ES-I3 (cell line): ENCODE results near the gene GLS.

Source experiments
- H3K36me3 ChIP-seq: 2 replicates; pipeline ENCODE4 v1.6.1; 2013; ENCODE audit warnings: mild to moderate bottlenecking, low read length, control low read depth, moderate library complexity; ENCODE audit not compliant: insufficient read depth
- H3K4me1 ChIP-seq: 2 replicates; pipeline ENCODE4 v1.6.1; 2013; ENCODE audit warnings: mild to moderate bottlenecking, control low read depth, low read length; ENCODE audit not compliant: insufficient read depth
- H3K9ac ChIP-seq: 2 replicates; pipeline ENCODE4 v1.6.1; 2013; ENCODE audit warnings: low read depth, mild to moderate bottlenecking, low read length, moderate library complexity
- H3K9me3 ChIP-seq: 2 replicates; pipeline ENCODE4 v1.6.1; 2013; ENCODE audit warnings: mild to moderate bottlenecking, low read length, moderate library complexity; ENCODE audit not compliant: control insufficient read depth, insufficient read depth

GLS gene

GRCh38 chr2:190912726-190913125 is 32.1 kb downstream of the GLS start:
- Histone ChIP-seq H3K9me3 (no peaks in the 10 kb centered on the region), H3K36me3 (no peaks in the 10 kb centered on the region), H3K9ac (no peak overlapping the region), H3K4me1 (no peaks in the 10 kb centered on the region)

- no peaks in the 10 kb centered on the region for H3K36me3 ChIP-seq
These were observed 33.1 kb downstream of the GLS start for GRCh38 chr2:190913725-190914124.

GRCh38 chr2:190916829-190917228 is 36.2 kb downstream of the GLS start:
- Histone ChIP-seq H3K9me3 (no peaks in the 10 kb centered on the region), H3K4me1 (no peaks in the 10 kb centered on the region), H3K9ac (no peak overlapping the region), H3K36me3 (no peaks in the 10 kb centered on the region)

More at GRCh38 chr2:190913725-190914124, 33.1 kb downstream of the GLS start:
- no peak overlapping the region for H3K9ac ChIP-seq
- no peaks in the 10 kb centered on the region for H3K9me3 ChIP-seq
- H3K4me1 ChIP-seq, result no peaks in the 10 kb centered on the region

- Histone ChIP-seq H3K36me3 (peaks cover 15% of the 10 kb centered on the region), H3K9me3 (no peaks in the 10 kb centered on the region), H3K9ac (no peak overlapping the region), H3K4me1 (no peaks in the 10 kb centered on the region)
These were observed 39.5 kb downstream of the GLS start for GRCh38 chr2:190920085-190920484.

- H3K9me3 ChIP-seq, result no peaks in the 10 kb centered on the region
- H3K4me1 ChIP-seq, result no peaks in the 10 kb centered on the region
- peaks cover 15% of the 10 kb centered on the region for H3K36me3 ChIP-seq
- H3K9ac ChIP-seq, result no peak overlapping the region
These were observed 41.8 kb downstream of the GLS start for GRCh38 chr2:190922376-190922775.

GRCh38 chr2:190927301-190927700 is 46.7 kb downstream of the GLS start:
- Histone ChIP-seq H3K36me3 (peaks cover 13% of the 10 kb centered on the region), H3K9me3 (no peaks in the 10 kb centered on the region), H3K4me1 (peaks cover 5% of the 10 kb centered on the region; the same call in 1 of the 2 replicates), H3K9ac (no peak overlapping the region)

- no peak overlapping the region for H3K9ac ChIP-seq
- no peaks in the 10 kb centered on the region; the same call in 1 of the 2 replicates for H3K36me3 ChIP-seq
- no peaks in the 10 kb centered on the region for H3K9me3 ChIP-seq
- peaks cover 11% of the 10 kb centered on the region for H3K4me1 ChIP-seq
These were observed 49.3 kb downstream of the GLS start for GRCh38 chr2:190929919-190930318.

- Histone ChIP-seq H3K4me1 (peaks cover 11% of the 10 kb centered on the region), H3K9ac (no peak overlapping the region), H3K36me3 (no peaks in the 10 kb centered on the region; the same call in 1 of the 2 replicates), H3K9me3 (no peaks in the 10 kb centered on the region)
These were observed 49.8 kb downstream of the GLS start for GRCh38 chr2:190930411-190930810.

GRCh38 chr2:190932514-190932913 is 51.9 kb downstream of the GLS start:
- H3K9me3 ChIP-seq, result no peaks in the 10 kb centered on the region
- no peaks in the 10 kb centered on the region for H3K36me3 ChIP-seq
- H3K4me1 ChIP-seq, result peaks cover 11% of the 10 kb centered on the region
- H3K9ac ChIP-seq, result no peak overlapping the region

GRCh38 chr2:190933361-190933760 is 52.7 kb downstream of the GLS start:
- Histone ChIP-seq H3K36me3 (no peaks in the 10 kb centered on the region), H3K9ac (no peak overlapping the region), H3K4me1 (peaks cover 11% of the 10 kb centered on the region), H3K9me3 (no peaks in the 10 kb centered on the region)

GRCh38 chr2:190935054-190935453 is 54.4 kb downstream of the GLS start:
- Histone ChIP-seq H3K36me3 (no peaks in the 10 kb centered on the region), H3K9ac (no peak overlapping the region), H3K9me3 (no peaks in the 10 kb centered on the region), H3K4me1 (peaks cover 11% of the 10 kb centered on the region)

GRCh38 chr2:190938771-190939335 is 58.2 kb downstream of the GLS start:
- Histone ChIP-seq H3K9ac (no peak overlapping the region), H3K36me3 (no peaks in the 10 kb centered on the region), H3K9me3 (no peaks in the 10 kb centered on the region), H3K4me1 (peaks cover 6% of the 10 kb centered on the region)

- H3K4me1 ChIP-seq, result no peaks in the 10 kb centered on the region; the same call in none of the 2 replicates
- H3K9me3 ChIP-seq, result no peaks in the 10 kb centered on the region
- H3K9ac ChIP-seq, result no peak overlapping the region
- no peaks in the 10 kb centered on the region for H3K36me3 ChIP-seq
These were observed 59.8 kb downstream of the GLS start for GRCh38 chr2:190940454-190940853.

GRCh38 chr2:190941571-190941970 is 61.0 kb downstream of the GLS start:
- H3K4me1 ChIP-seq, result no peaks in the 10 kb centered on the region; the same call in 1 of the 2 replicates
- H3K9ac ChIP-seq, result no peak overlapping the region
- H3K36me3 ChIP-seq, result no peaks in the 10 kb centered on the region
- no peaks in the 10 kb centered on the region for H3K9me3 ChIP-seq

- H3K9me3 ChIP-seq, result no peaks in the 10 kb centered on the region
- no peak overlapping the region for H3K9ac ChIP-seq
- H3K36me3 ChIP-seq, result no peaks in the 10 kb centered on the region
- peaks cover 8% of the 10 kb centered on the region for H3K4me1 ChIP-seq
These were observed 62.1 kb downstream of the GLS start for GRCh38 chr2:190942697-190943096.
